SIG-M5 (cell line): ENCODE data around the gene CRLF1.
A peak's percentile ranks its signal among the peaks of the same experiment; 100 is the strongest.
"Not testable (repeated sequence)": the region's sequence is repeated elsewhere in the genome, so short reads cannot be mapped to it uniquely, and the experiment has no call there.

Source experiments
- DNase-seq: peaks from one replicate; lab custom pipeline; 2025; lab: John Stamatoyannopoulos, UW

The CRLF1 gene

GRCh38 chr19:18592732-18593131 lies 13.9 kb downstream of the CRLF1 start:
- DNase-seq = not testable (repeated sequence)

DNA sequence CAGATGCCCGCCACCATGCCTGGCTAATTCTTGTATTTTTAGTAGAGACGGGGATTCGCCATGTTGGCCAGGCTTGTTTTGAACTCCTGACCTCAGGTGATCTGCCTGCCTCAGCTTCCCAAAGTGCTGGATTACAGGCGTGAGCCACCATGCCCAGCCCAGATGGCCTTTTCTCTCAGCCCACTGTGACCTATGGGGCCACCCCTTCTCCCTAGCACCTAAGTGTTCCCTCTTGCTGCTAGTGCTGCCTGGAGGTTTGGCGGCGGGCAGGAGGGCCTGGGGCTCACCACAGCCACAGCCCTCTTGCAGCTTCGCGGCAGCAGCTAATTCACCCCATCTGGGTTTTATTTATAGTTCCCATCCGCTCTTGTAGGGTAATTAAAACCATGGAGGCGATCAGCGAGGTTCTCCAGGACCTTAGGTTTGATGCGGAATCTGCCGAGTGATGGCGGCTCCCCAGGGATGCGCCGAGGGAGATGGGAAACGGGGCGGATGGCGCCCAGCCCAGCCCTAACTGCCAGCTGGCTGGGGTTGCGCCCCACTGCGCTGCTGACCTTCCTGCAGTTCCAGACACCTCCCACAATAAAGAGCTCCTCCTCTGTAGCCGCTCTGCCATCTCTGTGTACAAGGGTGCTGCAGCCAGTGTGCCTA lies 14.7 kb downstream of the CRLF1 start:
- no peak for DNase-seq

- DNase-seq = peak; percentile 29
These were observed 16.0 kb downstream of the CRLF1 start for GRCh38 chr19:18590273-18591272.

DNA sequence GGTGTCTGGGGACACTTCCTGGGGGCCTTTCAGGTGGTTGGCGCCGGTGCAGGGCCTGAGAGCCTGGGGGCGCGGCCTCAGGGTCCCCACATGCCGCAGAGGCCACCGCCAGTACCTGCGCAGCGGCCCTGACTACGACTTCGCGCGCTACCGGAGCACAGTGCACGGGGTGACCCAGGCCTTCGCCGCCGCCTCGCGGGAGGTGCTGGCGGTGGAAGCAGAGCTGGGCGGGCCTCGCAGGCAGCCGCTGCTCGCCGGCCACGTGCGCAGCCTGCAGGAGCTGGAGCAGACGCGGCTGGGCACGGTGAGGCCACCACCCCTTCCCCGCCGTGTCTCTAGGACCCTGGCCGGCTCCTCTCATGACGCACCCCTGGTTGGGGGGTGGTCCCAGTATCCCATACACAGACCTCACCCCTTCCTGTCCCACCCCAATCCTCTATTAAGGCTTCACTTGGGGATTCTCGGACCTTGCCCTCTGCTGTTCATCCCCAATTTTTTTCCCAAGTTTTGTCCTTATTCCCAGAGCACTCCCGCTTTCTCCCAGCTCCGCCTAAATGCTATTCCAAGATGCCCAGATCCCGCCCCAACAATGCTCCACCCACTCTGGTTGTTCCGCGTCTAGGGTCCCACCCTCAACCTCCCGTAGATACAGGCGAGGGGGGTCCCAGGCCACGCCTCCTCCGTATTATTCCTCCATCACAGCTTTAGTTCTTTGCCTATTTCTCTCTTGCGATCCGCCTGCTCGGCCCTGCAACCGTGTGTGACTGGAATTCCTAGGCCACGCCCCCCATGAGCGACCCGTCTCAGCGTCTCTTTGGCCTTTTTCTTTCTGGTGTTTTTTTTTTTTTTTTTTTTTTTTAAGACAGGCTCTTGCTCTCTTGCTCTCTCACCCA lies 17.0 kb downstream of the CRLF1 start:
- DNase-seq = no peak

DNA sequence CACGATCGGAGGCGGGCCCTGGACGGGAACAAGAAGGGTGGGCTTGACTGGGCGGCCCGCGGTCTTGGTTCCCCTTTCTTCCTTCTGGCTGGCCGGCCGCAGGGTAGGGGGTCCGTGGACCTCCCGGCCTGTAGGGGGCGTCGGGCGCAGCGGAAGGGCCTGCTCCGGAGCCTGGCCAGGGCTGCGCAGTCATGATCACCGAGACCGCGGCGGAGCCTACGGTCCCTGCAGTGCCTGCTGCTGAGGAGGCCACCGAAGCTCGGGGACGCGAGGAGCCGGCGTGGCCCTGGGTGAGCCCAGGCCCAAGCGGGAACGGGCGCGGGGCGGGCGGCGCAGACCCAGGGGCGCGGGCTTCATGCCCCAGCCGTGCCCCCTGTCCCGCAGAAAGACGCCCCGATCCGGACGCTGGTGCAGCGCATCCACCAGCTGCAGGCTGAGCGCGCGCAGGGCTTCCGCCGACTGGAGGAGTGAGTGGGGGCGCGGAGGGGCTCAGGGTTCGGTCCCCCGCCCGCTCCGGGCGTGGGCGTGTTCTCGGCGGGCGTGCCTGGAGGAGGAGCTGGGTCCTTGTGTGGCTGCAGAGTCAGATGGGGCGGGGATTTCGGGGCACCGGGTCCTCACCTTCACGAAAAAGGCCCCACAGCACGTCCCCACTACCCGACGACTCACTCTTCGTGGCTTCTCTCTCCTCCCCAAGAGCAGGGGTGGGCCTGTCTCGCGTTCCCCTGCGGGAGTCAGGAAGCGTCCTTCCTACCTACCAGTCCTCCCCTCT lies 17.8 kb downstream of the CRLF1 start, which contains the start of gene REX1BD:
REX1BD (plus strand) TSS at position 188 of the 769 bp plus-strand sequence; CDS start at position 192, 4 bp downstream.
- DNase-seq = peak; percentile 30

DNA sequence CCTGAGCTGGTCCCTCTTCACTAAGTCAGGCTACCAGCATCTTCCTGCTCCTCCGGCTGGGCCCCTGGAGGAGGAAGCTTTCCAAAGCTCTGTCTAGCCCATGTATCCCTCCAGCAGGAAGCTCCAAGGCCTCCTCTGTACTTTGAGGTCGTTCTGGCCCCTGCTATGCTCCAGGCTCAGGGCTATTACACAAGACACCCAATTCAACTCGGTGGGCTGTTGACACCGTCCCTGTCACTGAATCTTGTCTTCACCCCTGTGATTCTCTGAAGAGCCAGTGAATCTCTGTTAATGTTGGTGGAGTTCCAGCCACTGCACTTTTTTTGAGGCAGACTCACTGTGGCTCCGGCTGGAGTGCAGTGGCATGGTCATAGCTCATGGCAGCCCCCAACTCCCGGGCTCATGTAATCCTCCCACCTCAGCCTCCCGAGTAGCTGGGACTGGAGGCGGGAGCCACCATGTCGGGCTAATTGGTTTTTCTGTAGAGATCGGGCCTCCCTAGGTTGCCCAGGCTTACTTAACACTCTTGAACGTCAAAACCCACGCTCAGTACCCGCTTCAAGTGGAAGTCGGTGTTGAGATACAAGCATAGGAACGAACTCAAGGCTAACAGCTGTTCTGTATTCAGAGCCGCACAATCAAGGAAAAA lies 18.5 kb downstream of the CRLF1 start:
- DNase-seq = no peak

DNA sequence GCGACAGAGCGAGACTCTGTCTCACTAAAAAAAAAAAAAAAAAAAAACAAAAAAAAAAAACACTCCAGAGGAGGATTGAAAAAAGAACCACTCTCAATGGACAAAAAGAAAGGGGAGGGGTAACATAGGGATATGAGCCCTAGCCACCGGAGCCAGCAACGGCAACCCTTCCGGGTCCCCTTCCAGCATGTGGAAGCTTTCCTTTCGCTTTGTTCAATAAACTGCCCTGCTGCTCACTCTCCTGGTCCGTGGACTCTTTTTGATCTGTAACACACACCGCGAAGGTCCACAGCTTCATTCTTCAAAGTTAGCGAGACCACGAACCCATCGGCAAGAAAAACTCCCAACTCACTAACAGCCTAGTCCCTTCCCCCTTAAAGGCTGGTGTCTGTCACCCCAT lies 19.0 kb downstream of the CRLF1 start:
- no peak for DNase-seq

DNA sequence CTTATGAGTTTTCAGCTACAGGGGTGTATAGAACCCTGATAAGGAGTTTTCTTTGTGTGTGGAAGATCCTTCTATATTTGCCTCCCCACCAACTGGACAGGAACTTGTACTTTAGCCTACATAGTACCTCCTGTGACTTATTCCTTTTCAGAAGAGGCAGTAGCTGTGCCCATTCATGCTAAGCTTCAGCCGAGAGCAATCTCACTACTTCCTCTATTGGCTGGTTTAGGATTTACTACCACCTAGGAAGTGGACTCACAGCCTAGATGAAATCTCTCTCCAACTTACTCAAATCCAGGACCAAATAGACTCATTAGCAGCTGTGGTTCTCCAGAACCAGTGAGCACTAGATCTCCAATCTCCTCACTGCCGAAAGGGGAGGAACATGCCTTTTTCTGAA lies 20.3 kb downstream of the CRLF1 start:
- no peak for DNase-seq

DNA sequence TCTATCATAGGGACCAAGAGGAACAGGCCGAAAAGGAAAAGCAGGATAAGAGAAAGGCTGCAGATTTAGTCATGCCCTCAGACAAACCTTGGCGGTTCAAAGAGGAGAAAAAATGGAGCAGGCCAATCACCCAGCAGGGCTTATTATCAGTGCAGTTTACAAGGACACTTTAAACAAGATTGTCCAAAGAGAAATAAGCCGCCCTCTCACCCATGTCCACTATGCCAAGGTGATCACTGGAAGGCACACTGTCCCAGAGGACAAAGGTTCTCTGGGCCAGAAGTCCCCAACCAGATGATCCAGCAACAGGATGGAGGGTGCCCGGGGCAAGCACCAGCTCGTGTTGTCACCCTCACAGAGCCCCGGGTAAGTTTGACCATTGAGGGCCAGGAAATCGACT lies 26.3 kb downstream of the CRLF1 start:
- no peak for DNase-seq

DNA sequence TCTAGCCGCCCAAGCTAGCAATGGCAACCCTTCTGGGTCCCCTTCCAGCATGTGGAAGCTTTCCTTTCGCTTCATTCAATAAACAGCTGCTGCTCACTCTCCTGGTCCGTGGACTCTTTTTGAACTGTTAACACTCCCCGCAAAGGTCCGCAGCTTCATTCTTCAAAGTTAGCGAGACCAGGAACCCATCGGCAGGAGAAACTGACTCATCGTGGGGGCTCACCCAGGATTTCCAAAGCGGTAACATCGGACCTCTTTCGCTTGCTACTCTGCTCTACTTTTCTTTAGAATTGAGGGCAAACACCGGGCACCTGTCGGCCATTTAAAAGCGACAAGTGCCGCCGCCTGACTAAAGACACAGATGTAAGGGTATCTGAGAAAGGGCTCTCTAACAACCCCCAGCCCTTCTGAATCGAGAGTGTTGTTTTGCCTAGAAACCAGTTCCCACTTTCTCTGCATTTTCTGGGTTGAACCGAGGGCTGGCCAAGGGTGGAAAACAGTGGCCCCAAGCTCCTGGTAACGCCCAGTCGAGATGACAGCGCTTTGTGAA lies 29.2 kb downstream of the CRLF1 start:
- DNase-seq = no peak

GRCh38 chr19:18576383-18576782 lies 30.2 kb downstream of the CRLF1 start:
- DNase-seq = no peak

GRCh38 chr19:18574691-18575291 lies 31.8 kb downstream of the CRLF1 start:
- DNase-seq = no peak

DNA sequence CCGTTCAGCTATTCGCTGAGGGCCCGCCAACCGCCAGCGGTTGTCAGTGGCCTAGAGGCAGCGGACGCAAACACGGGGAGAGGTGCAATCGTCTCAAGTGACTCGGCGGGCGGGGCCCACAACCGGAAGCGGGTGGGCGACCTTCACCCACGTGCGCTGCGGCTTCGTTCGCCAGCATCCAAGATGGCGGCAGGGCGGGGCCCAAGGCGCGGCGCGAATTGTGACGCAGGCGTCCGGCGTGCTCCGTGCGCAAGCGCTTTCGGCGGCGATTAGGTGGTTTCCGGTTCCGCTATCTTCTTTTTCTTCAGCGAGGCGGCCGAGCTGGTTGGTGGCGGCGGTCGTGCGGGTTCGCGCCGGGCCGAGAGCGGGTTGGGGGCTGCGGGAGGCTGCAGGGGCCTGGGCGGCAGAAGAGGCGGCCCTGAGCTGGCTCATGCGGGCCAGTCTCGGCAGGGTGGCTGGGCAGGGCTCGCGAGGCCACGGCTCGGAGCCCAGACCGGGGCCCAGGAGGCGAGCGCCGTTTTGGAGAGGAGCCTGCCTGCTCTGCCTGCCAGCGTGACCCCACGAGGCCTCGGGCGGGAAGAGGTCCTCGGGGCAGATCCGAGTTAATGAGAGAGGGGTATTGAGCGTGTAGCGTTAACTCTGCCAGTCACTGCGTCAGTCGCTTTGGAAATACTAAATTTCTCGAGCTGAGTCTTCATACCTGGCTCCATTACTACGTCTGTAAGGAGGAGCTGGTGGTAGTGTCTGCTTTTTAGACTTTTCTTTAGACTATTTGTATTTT lies 34.8 kb downstream of the CRLF1 start, which contains the start of gene UBA52:
UBA52 (plus strand) TSS at position 294 of the 781 bp plus-strand sequence. CDS start 1,444 bp downstream, outside the sequence.
- peak; percentile 72 for DNase-seq

DNA sequence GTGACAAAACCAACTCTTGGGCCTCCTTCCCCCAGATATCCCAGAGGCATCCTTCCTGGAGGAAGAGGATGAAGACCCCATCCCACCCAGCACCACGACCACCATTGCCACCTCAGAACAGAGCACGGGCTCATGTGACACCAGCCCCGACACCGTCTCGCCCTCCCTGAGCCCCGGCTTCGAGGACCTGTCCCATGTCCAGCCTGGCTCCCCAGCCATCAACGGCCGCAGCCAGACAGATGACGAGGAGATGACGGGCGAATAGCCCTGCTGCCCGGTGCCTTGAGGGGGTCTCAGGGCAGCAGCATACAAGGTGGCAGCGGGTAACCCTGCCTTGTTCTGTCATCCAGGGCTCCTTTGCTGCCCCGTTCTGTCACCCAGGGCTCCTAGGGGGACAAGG lies 38.2 kb downstream of the CRLF1 start:
- DNase-seq = no peak

GRCh38 chr19:18566953-18567352 lies 39.6 kb downstream of the CRLF1 start:
- no peak for DNase-seq

- DNase-seq = no peak
These were observed 44.5 kb downstream of the CRLF1 start for GRCh38 chr19:18562086-18562485.

DNA sequence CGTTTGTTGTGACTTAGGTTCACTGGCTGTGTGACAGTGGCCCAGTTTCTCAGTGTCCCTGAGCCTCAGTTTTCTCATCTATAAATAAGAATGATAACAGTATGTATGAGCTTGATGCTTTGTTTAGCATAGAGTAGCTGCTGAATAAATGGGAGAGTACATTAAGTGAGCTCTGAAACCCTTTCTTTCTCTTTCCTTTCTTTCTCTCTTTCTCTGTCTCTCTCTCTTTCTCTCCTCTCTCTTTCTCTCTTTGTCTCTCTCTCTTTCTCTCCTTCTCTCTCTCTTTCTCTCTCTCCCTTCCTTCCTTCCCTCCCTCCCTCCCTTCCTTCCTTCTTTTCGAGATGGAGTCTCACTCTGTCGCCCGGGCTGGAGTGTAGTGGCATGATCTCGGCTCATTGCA lies 46.9 kb downstream of the CRLF1 start:
- DNase-seq = no peak

DNA sequence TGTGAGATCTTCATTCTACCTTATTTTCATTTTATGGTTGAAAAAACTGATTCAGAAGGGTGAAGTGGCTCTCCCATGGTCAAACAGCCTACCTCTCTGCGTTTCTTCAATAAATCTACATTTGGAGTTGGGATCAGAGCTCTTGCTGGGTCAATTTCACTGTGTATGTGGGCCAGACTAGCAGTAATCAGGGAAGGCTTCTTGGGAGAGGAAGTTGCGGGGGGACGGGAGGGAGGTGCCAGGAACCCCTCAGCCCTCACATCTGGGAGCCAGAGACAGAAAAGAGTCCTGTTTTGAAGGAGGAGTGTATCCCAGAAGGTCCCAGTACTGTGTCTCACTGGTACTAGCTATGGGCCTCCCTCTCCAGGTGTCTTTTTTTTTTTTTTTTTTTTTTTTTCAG lies 48.0 kb downstream of the CRLF1 start:
- DNase-seq = no peak

DNA sequence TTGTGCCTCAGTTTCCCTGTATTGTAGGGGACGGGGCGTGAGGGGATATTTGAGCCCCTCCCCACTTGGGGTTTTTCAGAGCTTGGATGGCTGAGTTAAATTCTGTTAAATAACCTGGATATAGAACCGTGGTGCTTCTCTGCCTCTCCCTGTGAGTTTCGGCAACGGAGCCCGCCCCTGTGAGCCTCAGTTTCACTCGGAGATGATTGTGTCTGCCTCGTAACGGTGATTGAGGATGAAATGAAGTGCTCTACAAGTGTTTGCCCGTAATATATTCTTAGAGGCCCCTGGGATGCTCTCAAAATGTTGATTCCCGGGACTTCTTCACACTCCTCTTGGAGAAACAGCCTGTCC lies 48.4 kb downstream of the CRLF1 start:
- no peak for DNase-seq
